ENCODE measurements around the gene RCE1.

- TF ChIP-seq SALL2 (tag by site-specific recombination; IDR thresholded peaks at IDR 0.05; ENCODE audit: borderline replicate concordance) (no peak), CTCF (tag by site-specific recombination; IDR thresholded peaks at IDR 0.05) (no peak), ZNF830 (tag by site-specific recombination; IDR thresholded peaks at IDR 0.05; ENCODE audit: low read depth) (no peak), ZNF670 (tag by site-specific recombination; IDR thresholded peaks at IDR 0.05; ENCODE audit: low read depth) (no peak), ZNF473 (tag by site-specific recombination; IDR thresholded peaks at IDR 0.05) (no peak), ZNF521 (tag by site-specific recombination; IDR thresholded peaks at IDR 0.05) (no peak), ZNF366 (tag by site-specific recombination; conservative IDR thresholded peaks at IDR 0.05) (no peak), ZNF48 (tag by site-specific recombination; IDR thresholded peaks at IDR 0.05) (no peak), YY1 (tag by site-specific recombination; IDR thresholded peaks at IDR 0.05) (no peak)
- TF ChIP-seq, protein P1, sequence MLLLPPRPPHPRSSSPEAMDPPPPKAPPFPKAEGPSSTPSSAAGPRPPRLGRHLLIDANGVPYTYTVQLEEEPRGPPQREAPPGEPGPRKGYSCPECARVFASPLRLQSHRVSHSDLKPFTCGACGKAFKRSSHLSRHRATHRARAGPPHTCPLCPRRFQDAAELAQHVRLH (tag by site-specific recombination; IDR thresholded peaks at IDR 0.05) = no peak
- TF ChIP-seq, protein P2, sequence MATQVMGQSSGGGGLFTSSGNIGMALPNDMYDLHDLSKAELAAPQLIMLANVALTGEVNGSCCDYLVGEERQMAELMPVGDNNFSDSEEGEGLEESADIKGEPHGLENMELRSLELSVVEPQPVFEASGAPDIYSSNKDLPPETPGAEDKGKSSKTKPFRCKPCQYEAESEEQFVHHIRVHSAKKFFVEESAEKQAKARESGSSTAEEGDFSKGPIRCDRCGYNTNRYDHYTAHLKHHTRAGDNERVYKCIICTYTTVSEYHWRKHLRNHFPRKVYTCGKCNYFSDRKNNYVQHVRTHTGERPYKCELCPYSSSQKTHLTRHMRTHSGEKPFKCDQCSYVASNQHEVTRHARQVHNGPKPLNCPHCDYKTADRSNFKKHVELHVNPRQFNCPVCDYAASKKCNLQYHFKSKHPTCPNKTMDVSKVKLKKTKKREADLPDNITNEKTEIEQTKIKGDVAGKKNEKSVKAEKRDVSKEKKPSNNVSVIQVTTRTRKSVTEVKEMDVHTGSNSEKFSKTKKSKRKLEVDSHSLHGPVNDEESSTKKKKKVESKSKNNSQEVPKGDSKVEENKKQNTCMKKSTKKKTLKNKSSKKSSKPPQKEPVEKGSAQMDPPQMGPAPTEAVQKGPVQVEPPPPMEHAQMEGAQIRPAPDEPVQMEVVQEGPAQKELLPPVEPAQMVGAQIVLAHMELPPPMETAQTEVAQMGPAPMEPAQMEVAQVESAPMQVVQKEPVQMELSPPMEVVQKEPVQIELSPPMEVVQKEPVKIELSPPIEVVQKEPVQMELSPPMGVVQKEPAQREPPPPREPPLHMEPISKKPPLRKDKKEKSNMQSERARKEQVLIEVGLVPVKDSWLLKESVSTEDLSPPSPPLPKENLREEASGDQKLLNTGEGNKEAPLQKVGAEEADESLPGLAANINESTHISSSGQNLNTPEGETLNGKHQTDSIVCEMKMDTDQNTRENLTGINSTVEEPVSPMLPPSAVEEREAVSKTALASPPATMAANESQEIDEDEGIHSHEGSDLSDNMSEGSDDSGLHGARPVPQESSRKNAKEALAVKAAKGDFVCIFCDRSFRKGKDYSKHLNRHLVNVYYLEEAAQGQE (tag by site-specific recombination; IDR thresholded peaks at IDR 0.05) = no peak
Measured at GRCh38 chr11:66879999-66880398, 36.8 kb downstream of the RCE1 start.
